ENCODE data around the gene STX18. TPM values are rescaled to one million over a fixed set of nuclear protein-coding genes. Genes with fewer than 3 reads are reported as not detected.

STX18 gene
- total RNA-seq, 4 donors from 2014 or later: 16.1 to 41.9 (median 20.5) TPM

DNA sequence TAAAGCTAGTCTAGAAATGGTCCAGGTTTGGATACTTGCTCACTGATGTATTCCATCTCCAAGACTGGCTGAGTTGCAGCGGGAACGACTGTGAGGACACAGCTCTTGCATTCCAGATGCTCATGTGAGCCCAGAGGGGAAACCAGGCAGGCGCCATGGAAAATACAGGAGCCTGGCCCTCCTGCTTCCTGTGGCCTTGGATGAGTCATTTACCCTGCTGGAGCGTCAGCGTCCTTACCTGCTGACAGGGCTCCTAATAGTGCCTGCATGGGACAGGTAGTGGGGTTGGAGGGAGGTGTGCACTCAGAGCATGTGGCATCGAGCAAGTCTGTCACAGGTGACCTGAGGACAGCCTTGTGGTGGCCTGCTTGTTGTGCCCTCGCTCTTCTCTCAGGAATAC lies 85.5 kb downstream of the STX18 start:
- Histone ChIP-seq H3K4me1 (no peaks in the 10 kb centered on the region), H3K36me3 (peaks cover 70% of the 10 kb centered on the region), H3K4me3 (no peak overlapping the region), H3K27me3 (no peaks in the 10 kb centered on the region), H3K9me3 (no peaks in the 10 kb centered on the region), H3K27ac (no peak overlapping the region)
- no peak for DNase-seq (ENCODE audit: low spot score in 2 of 2)
- TF ChIP-seq POLR2A (IDR thresholded peaks at IDR 0.05) (no peak), EP300 (IDR thresholded peaks at IDR 0.05) (no peak), CTCF (IDR thresholded peaks at IDR 0.05) (no peak), POLR2AphosphoS5 (IDR thresholded peaks at IDR 0.05) (no peak)
- 90% methylated on average over 7 of the region's 7 CpGs for WGBS

DNA sequence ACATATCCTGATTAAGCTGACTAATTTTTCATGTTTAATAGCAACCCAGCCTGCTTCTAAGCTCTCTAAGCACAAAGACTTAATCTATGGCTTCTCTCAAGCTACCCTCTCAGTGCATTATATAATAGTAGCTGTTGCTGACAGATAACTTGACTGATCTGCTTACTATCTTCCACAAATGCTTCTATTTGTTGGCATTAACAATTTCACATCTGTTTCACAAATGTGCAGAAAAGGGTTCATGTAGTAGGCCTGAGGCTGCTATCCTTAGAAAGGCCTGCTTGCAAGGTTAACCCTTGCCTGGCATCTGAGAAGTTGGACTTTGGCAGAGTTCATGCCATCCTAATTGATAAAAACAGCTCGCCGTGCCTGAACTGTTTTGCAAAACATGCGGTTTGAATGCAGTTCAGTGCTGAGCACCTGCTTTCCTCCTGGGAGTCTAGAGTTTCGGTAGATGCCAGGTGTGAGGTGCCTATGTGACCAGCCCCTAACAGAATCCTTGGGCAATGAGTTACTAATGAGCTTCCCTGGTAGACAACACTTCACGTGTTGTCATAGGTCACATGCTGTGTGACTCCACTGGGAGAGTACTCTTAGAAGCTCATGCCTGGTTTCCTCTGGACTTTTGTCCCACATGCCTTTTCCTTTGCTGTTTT lies 86.5 kb downstream of the STX18 start:
- Histone ChIP-seq H3K36me3 (peaks cover 70% of the 10 kb centered on the region), H3K4me3 (no peak overlapping the region), H3K4me1 (no peaks in the 10 kb centered on the region), H3K9me3 (no peaks in the 10 kb centered on the region), H3K27ac (no peak overlapping the region), H3K27me3 (no peaks in the 10 kb centered on the region)
- no peak for DNase-seq (ENCODE audit: low spot score in 2 of 2)
- TF ChIP-seq POLR2AphosphoS5 (IDR thresholded peaks at IDR 0.05) (no peak), POLR2A (IDR thresholded peaks at IDR 0.05) (no peak), CTCF (IDR thresholded peaks at IDR 0.05) (no peak), EP300 (IDR thresholded peaks at IDR 0.05) (no peak)
- 82% methylated on average over 5 of the region's 5 CpGs for WGBS

DNA sequence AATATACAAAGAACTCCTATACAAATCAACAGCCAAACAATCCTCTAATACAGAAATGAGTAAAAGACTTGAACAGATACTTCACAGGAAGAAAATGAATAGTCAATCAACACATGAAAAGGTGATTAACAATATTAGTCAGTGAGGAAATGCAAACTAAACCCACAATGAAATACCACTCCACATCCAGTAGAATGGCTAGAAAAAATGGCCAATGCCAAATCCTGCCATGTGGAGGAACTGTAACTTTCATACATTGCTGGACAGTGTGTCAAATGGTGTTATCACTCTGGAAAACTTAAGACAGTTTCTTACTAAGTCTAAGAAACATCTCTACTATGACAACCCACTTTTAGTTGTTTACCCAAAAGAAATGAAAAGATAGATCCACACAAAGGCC lies 95.4 kb downstream of the STX18 start:
- H3K4me3 ChIP-seq: no peak overlapping the region
- no peaks in the 10 kb centered on the region for H3K9me3 ChIP-seq
- peaks cover under 1% of the 10 kb centered on the region for H3K36me3 ChIP-seq
- no peaks in the 10 kb centered on the region for H3K4me1 ChIP-seq
- DNase-seq (ENCODE audit: low spot score in 2 of 2): no peak
- no peak overlapping the region for H3K27ac ChIP-seq
- TF ChIP-seq EP300 (IDR thresholded peaks at IDR 0.05): no peak
- TF ChIP-seq POLR2AphosphoS5 (IDR thresholded peaks at IDR 0.05): no peak
- TF ChIP-seq POLR2A (IDR thresholded peaks at IDR 0.05): no peak
- TF ChIP-seq CTCF (IDR thresholded peaks at IDR 0.05): no peak
- no peaks in the 10 kb centered on the region for H3K27me3 ChIP-seq

DNA sequence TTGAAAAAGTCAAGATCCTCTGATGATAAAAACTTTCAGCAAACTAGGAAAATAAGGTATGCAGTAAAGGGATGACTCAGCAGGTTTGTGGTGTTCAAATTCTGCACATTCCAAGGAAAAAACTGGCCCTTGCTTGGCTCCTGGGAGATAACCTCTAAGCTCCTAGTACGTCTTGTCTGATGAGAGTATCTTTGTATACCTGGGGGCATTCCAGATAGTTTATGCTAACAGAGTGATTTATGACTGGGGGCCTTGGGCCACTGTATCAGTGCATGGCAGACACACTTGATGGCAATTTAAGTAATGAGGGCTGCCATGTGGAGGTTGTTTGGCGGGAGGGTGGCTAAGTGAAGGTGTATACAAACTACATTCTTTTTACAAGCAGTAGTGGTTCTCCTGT lies 98.0 kb downstream of the STX18 start:
- Histone ChIP-seq H3K36me3 (peaks cover 3% of the 10 kb centered on the region), H3K9me3 (no peaks in the 10 kb centered on the region), H3K4me1 (no peaks in the 10 kb centered on the region), H3K27ac (no peak overlapping the region), H3K4me3 (no peak overlapping the region), H3K27me3 (no peaks in the 10 kb centered on the region)
- TF ChIP-seq POLR2A (IDR thresholded peaks at IDR 0.05): no peak
- DNase-seq (ENCODE audit: low spot score in 2 of 2): no peak
- 89% methylated on average over 2 of the region's 2 CpGs for WGBS

DNA sequence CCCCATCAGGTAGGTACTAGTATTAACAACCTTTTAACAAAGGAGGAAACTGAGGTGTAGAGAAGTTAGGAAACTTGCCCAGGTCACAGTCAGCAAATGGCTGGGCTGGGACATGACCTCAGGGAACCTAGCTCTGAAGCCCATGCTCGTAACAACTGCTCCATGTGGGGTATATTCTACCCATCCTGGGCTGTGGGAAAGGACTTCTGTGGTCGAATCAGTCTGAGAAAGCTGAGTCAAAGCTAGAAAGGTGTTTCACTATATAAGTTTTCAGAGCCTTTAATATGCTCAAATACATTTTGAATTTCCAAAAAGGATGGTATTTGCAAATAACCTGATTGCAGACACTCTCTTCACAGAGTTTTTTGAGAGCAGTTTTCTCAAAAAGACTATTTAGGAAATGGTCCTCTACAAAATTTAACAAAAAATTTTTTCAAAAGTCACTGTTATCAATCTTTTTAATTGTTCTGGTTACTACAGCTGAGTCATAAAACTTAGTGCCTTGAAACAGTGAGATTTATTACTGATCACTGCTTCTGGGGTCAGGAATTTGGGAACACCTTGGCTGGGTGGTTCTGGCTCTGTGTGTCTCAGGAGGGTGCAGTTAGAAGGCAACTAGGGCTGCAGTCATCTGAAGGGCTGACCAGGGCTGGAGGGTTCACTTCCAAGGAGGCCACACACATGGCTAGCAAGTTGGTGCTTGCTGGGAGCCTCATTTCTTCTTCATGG lies 101.4 kb downstream of the STX18 start:
- WGBS: 86% methylated on average over 2 of the region's 2 CpGs
- TF ChIP-seq POLR2A (IDR thresholded peaks at IDR 0.05): no peak
- no peak for TF ChIP-seq EP300 (IDR thresholded peaks at IDR 0.05)
- TF ChIP-seq CTCF (IDR thresholded peaks at IDR 0.05): no peak
- H3K27me3 ChIP-seq: no peaks in the 10 kb centered on the region

More for the DNA sequence above, 101.4 kb downstream of the STX18 start:
- H3K36me3 ChIP-seq: peaks cover 19% of the 10 kb centered on the region
- H3K4me3 ChIP-seq: no peak overlapping the region
- H3K27ac ChIP-seq: no peak overlapping the region
- DNase-seq (ENCODE audit: low spot score in 2 of 2): no peak
- peaks cover 3% of the 10 kb centered on the region for H3K4me1 ChIP-seq
- no peaks in the 10 kb centered on the region for H3K9me3 ChIP-seq

All from suprapubic skin (tissue), 4 donors.